DOHH2 (cell line): ENCODE measurements around the gene RALBP1.

Experiments used
- CTCF ChIP-seq: fragments of 200-600 bp; sonication (generic); IDR thresholded peaks from one replicate; pipeline ENCODE4 v1.5.1; 2014; ENCODE audit warnings: antibody characterized with exemption, mild to moderate bottlenecking, low read depth, low read length; ENCODE audit not compliant: poor library complexity, severe bottlenecking
- EZH2phosphoT487 ChIP-seq: fragments of 200-600 bp; sonication (generic); IDR thresholded peaks from 2 replicates; pipeline ENCODE4 v1.6.1; 2017; ENCODE audit warnings: borderline replicate concordance, mild to moderate bottlenecking, antibody characterized with exemption, low read length, moderate library complexity, mixed read lengths

DNA sequence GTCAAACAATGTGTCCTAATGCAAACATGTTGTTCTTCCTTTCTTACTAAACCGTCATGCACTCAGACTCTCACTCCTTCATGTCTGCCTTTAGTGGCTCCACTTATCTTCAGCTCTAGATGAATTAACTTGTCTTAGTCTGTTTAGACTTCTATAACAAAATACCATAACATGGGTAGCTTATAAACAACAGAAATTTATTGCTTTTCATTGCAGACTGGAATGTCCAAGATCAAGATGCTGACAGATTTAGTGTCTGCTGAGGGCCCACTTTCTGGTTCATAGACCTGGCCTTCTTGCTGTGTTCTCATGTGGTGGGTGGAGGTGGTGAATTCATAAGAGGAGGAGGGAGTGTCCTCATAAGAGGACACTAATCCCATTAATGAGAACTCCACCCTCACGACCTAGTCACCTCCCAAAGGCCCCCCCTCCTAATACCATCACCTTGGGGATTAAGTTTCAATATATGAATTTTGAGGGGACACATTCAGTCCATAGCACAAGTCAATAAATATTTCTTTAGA, 32.3 kb downstream of the RALBP1 start:
- TF ChIP-seq CTCF (no peak), EZH2phosphoT487 (no peak)
